K562 (cell line): ENCODE results near the gene MIEF1. TPM values are rescaled to one million over a fixed set of nuclear protein-coding genes. Genes with fewer than 3 reads are reported as not detected.

Experiments used
- CBX1 ChIP-seq: sonication (generic); IDR thresholded peaks from 2 replicates; pipeline ENCODE4 v1.6.1; 2016; ENCODE audit warnings: antibody characterized with exemption, low read depth, mild to moderate bottlenecking
- FOXO4 ChIP-seq: fragments of 450-650 bp; formaldehyde crosslinking; IDR thresholded peaks from 2 replicates; pipeline ENCODE4 v1.4.0; 2020; ENCODE audit warnings: mild to moderate bottlenecking, moderate library complexity
- GABPB2 ChIP-seq: fragments of 250-450 bp; sonication (Bioruptor Pico); conservative IDR thresholded peaks from 2 replicates; pipeline ENCODE4 v1.5.1; 2021; ENCODE audit warnings: mild to moderate bottlenecking
- GTF2F1 ChIP-seq: IDR thresholded peaks from 2 replicates; pipeline ENCODE4 v1.6.1; 2011; ENCODE audit warnings: low read depth, low read length, improper control_type of control experiment
- HBP1 ChIP-seq: fragments of 450-650 bp; formaldehyde crosslinking; IDR thresholded peaks from 2 replicates; pipeline ENCODE4 v1.4.0; 2022; ENCODE audit warnings: missing genetic modification characterization
- HDGF ChIP-seq: fragments of 450-650 bp; IDR thresholded peaks from 2 replicates; pipeline ENCODE4 v1.6.1; 2016
- HMBOX1 ChIP-seq: sonication (generic); IDR thresholded peaks from 2 replicates; pipeline ENCODE4 v1.6.1; 2016
- HSF4 ChIP-seq: fragments of 250-450 bp; sonication (Bioruptor Pico); IDR thresholded peaks from 2 replicates; pipeline ENCODE4 v2.1.2; 2022; ENCODE audit warnings: mild to moderate bottlenecking, moderate library complexity, borderline replicate concordance
- MTA2 ChIP-seq: fragments of 450-650 bp; IDR thresholded peaks from 2 replicates; pipeline ENCODE4 v1.6.1; 2016; ENCODE audit warnings: low read depth
- NR2C1 ChIP-seq, 2 experiments: fragments of 450-650 bp; IDR thresholded peaks; 2 replicates each; pipeline ENCODE4 v1.6.1; 2017; ENCODE audit warnings: mild to moderate bottlenecking in 2 of 2, antibody characterized with exemption in 1 of 2, inconsistent platforms in 1 of 2, missing compliant biosample characterization in 1 of 2, missing genetic modification characterization in 1 of 2
- POLR2B ChIP-seq: fragments of 450-650 bp; IDR thresholded peaks from 2 replicates; pipeline ENCODE4 v1.6.1; 2018; ENCODE audit warnings: low read depth; ENCODE audit not compliant: partially characterized antibody
- POLR3A ChIP-seq: IDR thresholded peaks from 2 replicates; pipeline ENCODE4 v1.6.1; 2011; ENCODE audit warnings: borderline replicate concordance, mild to moderate bottlenecking, moderate library complexity; ENCODE audit not compliant: insufficient read length, insufficient read depth; ENCODE audit errors: extremely low read depth
- PTRF ChIP-seq: fragments of 450-650 bp; IDR thresholded peaks from 2 replicates; pipeline ENCODE4 v1.6.1; 2016; ENCODE audit warnings: mild to moderate bottlenecking, missing genetic modification characterization, missing compliant biosample characterization
- SMARCE1 ChIP-seq: fragments of 450-650 bp; IDR thresholded peaks from 2 replicates; pipeline ENCODE4 v1.7.1; 2016; ENCODE audit warnings: mild to moderate bottlenecking
- TCF3 ChIP-seq: sonication (generic); formaldehyde crosslinking; IDR thresholded peaks from 2 replicates; pipeline ENCODE4 v1.4.0; 2020; ENCODE audit warnings: mild to moderate bottlenecking, missing genetic modification reagents
- THRA ChIP-seq: fragments of 450-650 bp; IDR thresholded peaks from 2 replicates; pipeline ENCODE4 v1.6.1; 2017; ENCODE audit warnings: mild to moderate bottlenecking, moderate library complexity
- ZNF121 ChIP-seq: sonication (generic); formaldehyde crosslinking; conservative IDR thresholded peaks from 2 replicates; pipeline ENCODE4 v1.8.0; 2022; ENCODE audit warnings: missing genetic modification reagents
- ZNF175 ChIP-seq: fragments of 200-800 bp; sonication (Bioruptor generic); IDR thresholded peaks from 2 replicates; pipeline ENCODE4 v1.6.1; 2016; ENCODE audit warnings: low read depth, mild to moderate bottlenecking, missing genetic modification characterization, missing compliant biosample characterization
- ZNF41 ChIP-seq: fragments of 250-450 bp; sonication (Bioruptor Pico); conservative IDR thresholded peaks from 2 replicates; pipeline ENCODE4 v1.4.0; 2020; ENCODE audit warnings: mild to moderate bottlenecking
- ZNF639 ChIP-seq, 2 experiments: fragments of 200-800 bp in 1 of 2; sonication (Bioruptor generic) in 1 of 2; sonication (generic) in 1 of 2; formaldehyde crosslinking in 1 of 2; IDR thresholded peaks in 1 of 2; conservative IDR thresholded peaks in 1 of 2; 2 replicates each; pipeline versions ENCODE4 v1.5.0 to v1.6.1; 2016 to 2020; ENCODE audit warnings: missing compliant biosample characterization in 1 of 2, missing genetic modification characterization in 1 of 2, missing genetic modification reagents in 1 of 2
- polyA plus RNA-seq, 8 experiments: library from polyadenylated mRNA; depleted of rRNA in 4 of 8; stranded (reverse) in 5 of 8; unstranded in 3 of 8; fragments of >200 nt; fragmentation: Nextera tagmentation in 2 of 8; fragmentation: Illumina TruSeq in 1 of 8; extraction: Ambion mirVana in 2 of 8; extraction: Trizol in 1 of 8; gene quantifications; 2 replicates each; pipeline versions ENCODE4 v1.2.1 to v1.2.3, GENCODE V29; 2011 to 2014; ENCODE audit warnings: inconsistent platforms in 1 of 8, missing spikeins in 1 of 8
- total RNA-seq, 7 experiments: library from RNA; depleted of rRNA in 6 of 7; stranded (reverse); fragments of >200 nt in 6 of 7; fragmentation: Illumina TruSeq in 2 of 7; extraction: Trizol in 2 of 7; gene quantifications; 2 replicates each; pipeline versions ENCODE4 v1.2.1 to v1.2.3, GENCODE V29; 2011 to 2021; ENCODE audit warnings: low replicate concordance in 1 of 7

Gene MIEF1
- total and polyA plus RNA-seq, 9 of the 15 experiments (the other 6 are each of a cell fraction or from before 2014, with no cell fraction given): 10.9 to 51.8 (median 25.5) TPM

GRCh38 chr22:39522567-39523300 lies 20.6 kb downstream of the MIEF1 start (continued):
- TF ChIP-seq NR2C1 (IDR thresholded peaks at IDR 0.05): no peak
- no peak for TF ChIP-seq NR2C1 (tag; IDR thresholded peaks at IDR 0.05)
- peak; percentile 94 for TF ChIP-seq HBP1
- TF ChIP-seq THRA: no peak
- TF ChIP-seq HMBOX1: no peak
- TF ChIP-seq SMARCE1: no peak
- TF ChIP-seq FOXO4 (CRISPR knock-in tag): no peak; the same call in 1 of the 2 replicates
- TF ChIP-seq PTRF (tag): no peak
- TF ChIP-seq MTA2: no peak
- TF ChIP-seq ZNF175 (CRISPR knock-in tag): no peak
- TF ChIP-seq ZNF121: no peak
- TF ChIP-seq GTF2F1: no peak
- no peak for TF ChIP-seq HSF4 (CRISPR knock-in tag)
- TF ChIP-seq POLR3A: no peak
- no peak for TF ChIP-seq TCF3
- peak; percentile 81 for TF ChIP-seq POLR2B
- no peak for TF ChIP-seq ZNF639 (CRISPR knock-in tag; conservative IDR thresholded peaks at IDR 0.05 in 1 of 2, IDR thresholded peaks at IDR 0.05 in 1 of 2)
- TF ChIP-seq CBX1: 0 out of 2 replicates have a peak, but pooled peaks have one; percentile 52
- TF ChIP-seq HDGF: no peak
- TF ChIP-seq ZNF41 (CRISPR knock-in tag): peak; percentile 57
- TF ChIP-seq GABPB2 (CRISPR knock-in tag): no peak
